ENCODE data around the gene CBX4. TPM values are rescaled to one million over a fixed set of nuclear protein-coding genes. Genes with fewer than 3 reads are reported as not detected.

The CBX4 gene
- total and polyA plus RNA-seq, 2 experiments from 2014 or later, result 1.4 to 4.6 TPM

DNA sequence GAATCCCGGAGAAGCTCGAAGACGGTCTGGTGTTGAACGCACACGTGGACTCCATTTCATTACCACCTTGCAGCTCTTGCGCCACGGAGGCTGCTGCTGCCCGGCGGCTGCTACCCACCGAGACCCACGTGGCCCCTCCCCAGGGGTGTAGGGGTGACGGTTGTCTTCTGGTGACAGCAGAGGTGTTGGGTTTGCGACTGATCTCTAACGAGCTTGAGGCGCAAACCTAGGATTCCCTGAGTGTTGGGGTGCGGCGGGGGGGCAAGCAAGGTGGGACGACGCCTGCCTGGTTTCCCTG, 1.7 kb upstream of the CBX4 start (continued):
- TF ChIP-seq, protein P1, sequence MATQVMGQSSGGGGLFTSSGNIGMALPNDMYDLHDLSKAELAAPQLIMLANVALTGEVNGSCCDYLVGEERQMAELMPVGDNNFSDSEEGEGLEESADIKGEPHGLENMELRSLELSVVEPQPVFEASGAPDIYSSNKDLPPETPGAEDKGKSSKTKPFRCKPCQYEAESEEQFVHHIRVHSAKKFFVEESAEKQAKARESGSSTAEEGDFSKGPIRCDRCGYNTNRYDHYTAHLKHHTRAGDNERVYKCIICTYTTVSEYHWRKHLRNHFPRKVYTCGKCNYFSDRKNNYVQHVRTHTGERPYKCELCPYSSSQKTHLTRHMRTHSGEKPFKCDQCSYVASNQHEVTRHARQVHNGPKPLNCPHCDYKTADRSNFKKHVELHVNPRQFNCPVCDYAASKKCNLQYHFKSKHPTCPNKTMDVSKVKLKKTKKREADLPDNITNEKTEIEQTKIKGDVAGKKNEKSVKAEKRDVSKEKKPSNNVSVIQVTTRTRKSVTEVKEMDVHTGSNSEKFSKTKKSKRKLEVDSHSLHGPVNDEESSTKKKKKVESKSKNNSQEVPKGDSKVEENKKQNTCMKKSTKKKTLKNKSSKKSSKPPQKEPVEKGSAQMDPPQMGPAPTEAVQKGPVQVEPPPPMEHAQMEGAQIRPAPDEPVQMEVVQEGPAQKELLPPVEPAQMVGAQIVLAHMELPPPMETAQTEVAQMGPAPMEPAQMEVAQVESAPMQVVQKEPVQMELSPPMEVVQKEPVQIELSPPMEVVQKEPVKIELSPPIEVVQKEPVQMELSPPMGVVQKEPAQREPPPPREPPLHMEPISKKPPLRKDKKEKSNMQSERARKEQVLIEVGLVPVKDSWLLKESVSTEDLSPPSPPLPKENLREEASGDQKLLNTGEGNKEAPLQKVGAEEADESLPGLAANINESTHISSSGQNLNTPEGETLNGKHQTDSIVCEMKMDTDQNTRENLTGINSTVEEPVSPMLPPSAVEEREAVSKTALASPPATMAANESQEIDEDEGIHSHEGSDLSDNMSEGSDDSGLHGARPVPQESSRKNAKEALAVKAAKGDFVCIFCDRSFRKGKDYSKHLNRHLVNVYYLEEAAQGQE (IDR thresholded peaks at IDR 0.05; ENCODE audit: unreplicated experiment), result no peak
- TF ChIP-seq EZH2 (IDR thresholded peaks at IDR 0.05; ENCODE audit: low read depth, unreplicated experiment) (no peak), CTCF (conservative IDR thresholded peaks at IDR 0.05; ENCODE audit: low read depth in 2 of 2) (no peak), STAT1 (IDR thresholded peaks at IDR 0.05; ENCODE audit: unreplicated experiment) (no peak), JUNB (IDR thresholded peaks at IDR 0.05; ENCODE audit: unreplicated experiment) (no peak), ZNF114 (CRISPR knock-in tag; IDR thresholded peaks at IDR 0.05) (no peak), ETS1 (IDR thresholded peaks at IDR 0.05) (no peak)

GRCh38 chr17:79840269-79840988, 1.2 kb upstream of the CBX4 start:
- ATAC-seq (no peak), DNase-seq (ENCODE audit: low spot score) (peak; percentile 67)
- Histone ChIP-seq H3K4me1 (ENCODE audit: insufficient read depth) (peaks cover 41% of the 10 kb centered on the region), H3K4me2 (peak overlapping the region; percentile 68; the same call in 1 of the 2 replicates), H4K20me1 (replicated peaks; ENCODE audit: insufficient read depth) (peaks cover 4% of the 10 kb centered on the region), H3K36me3 (ENCODE audit: insufficient read depth) (no peaks in the 10 kb centered on the region), H3K27me3 (ENCODE audit: insufficient read depth) (peaks cover 88% of the 10 kb centered on the region), H2AFZ (no peak overlapping the region; the same call in 1 of the 2 replicates), H3K4me3 (peak overlapping the region; percentile 64), H3K79me2 (replicated peaks; ENCODE audit: insufficient read depth) (no peaks in the 10 kb centered on the region), H3F3A (replicated peaks; ENCODE audit: low read depth) (peaks cover 35% of the 10 kb centered on the region), H3K9me2 (ENCODE audit: insufficient read depth) (no peaks in the 10 kb centered on the region), H3K27ac (ENCODE audit: low read depth) (no peak overlapping the region)
- H3K36me3 Mint-ChIP-seq (ENCODE audit: low read depth), result no peaks in the 10 kb centered on the region
- TF ChIP-seq CTCF (conservative IDR thresholded peaks at IDR 0.05; ENCODE audit: low read depth in 2 of 2) (peak in 1 of 2 experiments; percentile 35; a peak in 1 of 4 replicates), ETS1 (IDR thresholded peaks at IDR 0.05) (no peak), EZH2 (IDR thresholded peaks at IDR 0.05; ENCODE audit: low read depth, unreplicated experiment) (peak; percentile 16)
- H3K4me1 Mint-ChIP-seq, result peaks cover 38% of the 10 kb centered on the region
- H3K27me3 Mint-ChIP-seq (ENCODE audit: insufficient read depth, low read depth, poor library complexity), result peaks cover 87% of the 10 kb centered on the region
- no peak overlapping the region for H3K27ac Mint-ChIP-seq
- H3K4me3 Mint-ChIP-seq, result peak overlapping the region; percentile 49
- peaks cover 5% of the 10 kb centered on the region; the same call in 2 of the 3 replicates for H3K9me3 Mint-ChIP-seq

Data from GM23338 (cell line).